Skeletal muscle satellite cell (primary cell): ENCODE data around the gene CDK5.

ENCODE experiments used
- H3K27me3 ChIP-seq: 2 replicates; pipeline ENCODE4 v1.7.0; 2013; ENCODE audit warnings: low read length; ENCODE audit not compliant: control insufficient read depth, insufficient read depth
- H3K36me3 ChIP-seq: 2 replicates; pipeline ENCODE4 v1.7.0; 2013; ENCODE audit warnings: mild to moderate bottlenecking, control low read depth, low read length; ENCODE audit not compliant: insufficient read depth
- H3K4me1 ChIP-seq: 2 replicates; pipeline ENCODE4 v1.7.0; 2013; ENCODE audit warnings: low read length; ENCODE audit not compliant: control insufficient read depth, insufficient read depth
- H3K4me2 ChIP-seq: 2 replicates; pipeline ENCODE4 v1.7.0; 2013; ENCODE audit warnings: mild to moderate bottlenecking, low read length
- H3K4me3 ChIP-seq: 2 replicates; pipeline ENCODE4 v1.7.0; 2013; ENCODE audit warnings: low read length
- H3K9ac ChIP-seq: 2 replicates; pipeline ENCODE4 v1.7.0; 2013; ENCODE audit warnings: mild to moderate bottlenecking, low read depth, low read length, moderate library complexity
- H3K9me3 ChIP-seq: replicated peaks from 2 replicates; pipeline ENCODE4 v1.7.0; 2013; ENCODE audit warnings: mild to moderate bottlenecking, control low read depth, low read length

The CDK5 gene

DNA sequence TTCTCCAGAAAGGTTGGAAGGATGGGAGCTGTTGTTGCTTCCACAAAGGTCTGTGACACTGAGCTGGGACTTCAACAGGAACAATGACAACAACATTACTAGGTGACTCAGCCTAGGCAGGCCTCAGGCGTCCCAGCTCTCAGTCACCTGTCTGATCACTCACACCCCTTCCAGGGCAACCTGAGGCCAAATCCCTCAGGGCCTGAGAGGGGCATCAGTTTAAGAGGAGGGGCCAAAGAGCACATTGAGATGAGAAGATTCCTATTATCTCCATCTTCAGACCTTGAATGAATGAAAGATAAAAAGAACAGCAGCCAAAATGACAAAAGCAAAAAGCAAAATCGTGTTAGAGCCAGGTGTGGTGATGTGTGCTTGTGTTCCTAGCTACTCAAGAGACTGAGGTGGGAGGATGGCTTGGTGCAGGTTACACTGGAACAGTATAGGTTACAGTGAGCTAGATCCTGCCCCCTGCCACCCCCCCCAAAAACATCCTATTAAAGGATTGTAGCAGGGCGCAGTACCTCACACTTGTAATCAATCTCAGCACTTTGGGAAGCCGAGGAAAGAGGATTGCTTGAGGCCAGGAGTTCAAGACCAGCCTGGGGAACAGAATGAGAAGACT is 33.2 kb downstream of the CDK5 start, which contains the start of gene ATG9B:
TSS of gene ATG9B (minus strand) at position 60 of the 622 bp plus-strand sequence. CDS start 71 bp downstream, outside the sequence.
- Histone ChIP-seq H3K27me3 (peaks cover 39% of the 10 kb centered on the region), H3K9ac (no peak within 1 kb of the TSS), H3K4me2 (no peak within 1 kb of the TSS), H3K36me3 (no peaks in the 10 kb centered on the region), H3K4me3 (no peak within 1 kb of the TSS), H3K4me1 (peaks cover 7% of the 10 kb centered on the region), H3K9me3 (no peaks in the 10 kb centered on the region)

GRCh38 chr7:151023232-151023631 is 34.5 kb downstream of the CDK5 start:
- no peak overlapping the region for H3K4me3 ChIP-seq
- H3K27me3 ChIP-seq, result peaks cover 52% of the 10 kb centered on the region
- H3K9ac ChIP-seq, result no peak overlapping the region
- H3K4me2 ChIP-seq, result no peak overlapping the region
- no peaks in the 10 kb centered on the region for H3K36me3 ChIP-seq
- peaks cover 15% of the 10 kb centered on the region for H3K4me1 ChIP-seq
- H3K9me3 ChIP-seq, result no peaks in the 10 kb centered on the region

- H3K9me3 ChIP-seq, result no peaks in the 10 kb centered on the region
- H3K4me2 ChIP-seq, result no peak overlapping the region
- H3K4me3 ChIP-seq, result no peak overlapping the region
- H3K36me3 ChIP-seq, result no peaks in the 10 kb centered on the region
- peaks cover 64% of the 10 kb centered on the region for H3K27me3 ChIP-seq
- no peak overlapping the region for H3K9ac ChIP-seq
- peaks cover 13% of the 10 kb centered on the region for H3K4me1 ChIP-seq
These were observed 37.5 kb downstream of the CDK5 start for GRCh38 chr7:151020231-151020630.

DNA sequence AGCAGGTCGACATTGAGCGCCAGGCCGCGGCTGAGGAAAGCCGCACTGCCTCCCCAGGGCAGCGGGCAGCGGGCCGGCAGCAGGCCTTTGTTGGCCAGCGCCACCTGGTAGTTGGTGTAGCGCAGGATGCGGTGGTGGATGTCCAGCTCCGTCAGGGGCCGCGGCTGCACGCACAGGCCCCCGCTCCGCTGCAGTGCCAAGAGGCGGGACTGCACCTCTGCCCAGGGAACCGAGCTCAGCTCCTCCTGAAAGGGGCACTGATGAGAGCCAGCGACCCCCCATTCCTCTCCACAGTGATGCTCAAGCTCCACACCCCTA is 38.6 kb downstream of the CDK5 start:
- H3K9me3 ChIP-seq, result no peaks in the 10 kb centered on the region
- H3K27me3 ChIP-seq, result peaks cover 63% of the 10 kb centered on the region
- peak overlapping the region; percentile 80 for H3K4me2 ChIP-seq
- no peaks in the 10 kb centered on the region for H3K36me3 ChIP-seq
- H3K4me1 ChIP-seq, result peaks cover 15% of the 10 kb centered on the region
- peak overlapping the region; percentile 56 for H3K4me3 ChIP-seq
- H3K9ac ChIP-seq, result no peak overlapping the region

GRCh38 chr7:151018421-151019129 is 39.1 kb downstream of the CDK5 start:
- H3K4me1 ChIP-seq, result peaks cover 20% of the 10 kb centered on the region
- no peaks in the 10 kb centered on the region for H3K36me3 ChIP-seq
- peak overlapping the region; percentile 80 for H3K4me2 ChIP-seq
- no peaks in the 10 kb centered on the region for H3K9me3 ChIP-seq
- no peak overlapping the region for H3K9ac ChIP-seq
- peaks cover 66% of the 10 kb centered on the region for H3K27me3 ChIP-seq
- H3K4me3 ChIP-seq, result peak overlapping the region; percentile 56

DNA sequence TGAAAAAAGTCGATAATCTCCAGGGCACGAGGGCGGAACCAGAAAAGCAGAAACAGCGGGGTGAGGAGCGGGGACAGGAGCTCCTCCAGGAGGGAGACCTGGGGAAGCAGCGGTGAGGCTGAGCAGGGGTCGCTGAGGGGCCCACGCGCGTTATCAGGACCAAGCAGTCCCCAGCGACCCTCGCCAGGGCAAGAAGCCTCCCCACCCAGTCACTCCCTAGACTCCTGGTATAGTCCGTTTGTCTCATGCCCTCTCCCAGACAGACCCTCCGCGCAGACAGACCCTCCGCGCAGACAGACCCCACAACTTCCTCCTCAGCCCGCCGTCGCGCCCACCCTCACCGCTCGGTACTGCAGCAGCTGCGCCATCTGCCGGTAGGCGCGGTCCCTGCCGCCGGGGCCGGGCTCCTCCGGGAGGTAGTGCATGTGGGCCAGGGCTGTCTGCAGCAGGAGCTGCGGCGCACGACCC is 39.7 kb downstream of the CDK5 start:
- no peaks in the 10 kb centered on the region for H3K9me3 ChIP-seq
- H3K27me3 ChIP-seq, result peaks cover 63% of the 10 kb centered on the region
- H3K4me1 ChIP-seq, result peaks cover 23% of the 10 kb centered on the region
- H3K4me2 ChIP-seq, result peak overlapping the region; percentile 80
- H3K9ac ChIP-seq, result no peak overlapping the region
- H3K4me3 ChIP-seq, result peak overlapping the region; percentile 56
- no peaks in the 10 kb centered on the region for H3K36me3 ChIP-seq

DNA sequence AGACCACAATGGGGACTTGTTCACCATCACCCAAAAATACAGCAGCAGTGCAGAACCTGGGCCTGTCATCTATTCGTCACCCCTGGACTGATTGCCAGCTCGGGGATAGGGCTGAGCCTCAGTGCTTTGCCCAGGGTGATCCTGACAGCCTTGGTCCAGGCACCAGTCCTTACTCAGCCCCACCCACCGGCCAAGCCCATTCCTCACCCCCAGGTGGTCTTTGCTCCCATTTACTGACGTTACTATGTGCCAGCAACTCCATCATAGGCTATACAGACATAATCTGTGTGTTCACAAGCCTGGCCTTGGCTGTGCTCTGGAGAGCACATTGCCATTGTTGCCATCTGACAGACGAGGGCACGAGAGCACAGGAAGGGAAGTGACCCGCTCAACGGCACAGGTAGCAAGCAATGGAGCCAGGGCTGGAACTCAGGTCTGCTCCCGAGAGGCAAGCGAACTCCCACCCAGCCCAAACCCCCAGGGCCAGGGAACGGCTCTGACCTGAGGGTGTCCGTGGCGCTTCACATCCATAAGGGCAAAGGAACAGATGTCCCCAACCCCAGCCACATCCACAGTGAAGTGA is 40.2 kb downstream of the CDK5 start:
- Histone ChIP-seq H3K4me3 (no peak overlapping the region), H3K4me2 (peak overlapping the region; percentile 80), H3K9me3 (no peaks in the 10 kb centered on the region), H3K27me3 (peaks cover 65% of the 10 kb centered on the region), H3K36me3 (no peaks in the 10 kb centered on the region), H3K4me1 (peaks cover 24% of the 10 kb centered on the region), H3K9ac (no peak overlapping the region)

- Histone ChIP-seq H3K9ac (no peak overlapping the region), H3K4me1 (peaks cover 24% of the 10 kb centered on the region), H3K4me2 (no peak overlapping the region), H3K27me3 (peaks cover 66% of the 10 kb centered on the region), H3K9me3 (no peaks in the 10 kb centered on the region), H3K36me3 (no peaks in the 10 kb centered on the region), H3K4me3 (no peak overlapping the region)
These were observed 40.8 kb downstream of the CDK5 start for GRCh38 chr7:151016942-151017341.

GRCh38 chr7:151016505-151016904 is 41.2 kb downstream of the CDK5 start:
- Histone ChIP-seq H3K4me3 (no peak overlapping the region), H3K9ac (no peak overlapping the region), H3K27me3 (peaks cover 63% of the 10 kb centered on the region), H3K36me3 (no peaks in the 10 kb centered on the region), H3K4me2 (no peak overlapping the region), H3K4me1 (peaks cover 24% of the 10 kb centered on the region), H3K9me3 (no peaks in the 10 kb centered on the region)

- peaks cover 24% of the 10 kb centered on the region for H3K4me1 ChIP-seq
- H3K4me3 ChIP-seq, result no peak overlapping the region
- peaks cover 58% of the 10 kb centered on the region for H3K27me3 ChIP-seq
These were observed 41.7 kb downstream of the CDK5 start for GRCh38 chr7:151015967-151016366.

GRCh38 chr7:151014950-151015349 is 42.7 kb downstream of the CDK5 start:
- no peak overlapping the region for H3K9ac ChIP-seq

More at GRCh38 chr7:151015967-151016366, 41.7 kb downstream of the CDK5 start:
- H3K36me3 ChIP-seq, result no peaks in the 10 kb centered on the region
- H3K9ac ChIP-seq, result no peak overlapping the region
- no peak overlapping the region for H3K4me2 ChIP-seq
- no peaks in the 10 kb centered on the region for H3K9me3 ChIP-seq

More at GRCh38 chr7:151014950-151015349, 42.7 kb downstream of the CDK5 start:
- peaks cover 58% of the 10 kb centered on the region for H3K27me3 ChIP-seq
- no peak overlapping the region for H3K4me3 ChIP-seq
- H3K4me1 ChIP-seq, result peaks cover 24% of the 10 kb centered on the region
- H3K9me3 ChIP-seq, result no peaks in the 10 kb centered on the region
- H3K4me2 ChIP-seq, result no peak overlapping the region
- H3K36me3 ChIP-seq, result no peaks in the 10 kb centered on the region
